C1 segment of cervical spinal cord (tissue), 14 donors: ENCODE measurements around the gene SCO2.

ENCODE experiments used
- DNase-seq, 14 donors: peaks; one replicate each; lab custom pipeline; 2025; lab: John Stamatoyannopoulos, UW

Gene SCO2

DNA sequence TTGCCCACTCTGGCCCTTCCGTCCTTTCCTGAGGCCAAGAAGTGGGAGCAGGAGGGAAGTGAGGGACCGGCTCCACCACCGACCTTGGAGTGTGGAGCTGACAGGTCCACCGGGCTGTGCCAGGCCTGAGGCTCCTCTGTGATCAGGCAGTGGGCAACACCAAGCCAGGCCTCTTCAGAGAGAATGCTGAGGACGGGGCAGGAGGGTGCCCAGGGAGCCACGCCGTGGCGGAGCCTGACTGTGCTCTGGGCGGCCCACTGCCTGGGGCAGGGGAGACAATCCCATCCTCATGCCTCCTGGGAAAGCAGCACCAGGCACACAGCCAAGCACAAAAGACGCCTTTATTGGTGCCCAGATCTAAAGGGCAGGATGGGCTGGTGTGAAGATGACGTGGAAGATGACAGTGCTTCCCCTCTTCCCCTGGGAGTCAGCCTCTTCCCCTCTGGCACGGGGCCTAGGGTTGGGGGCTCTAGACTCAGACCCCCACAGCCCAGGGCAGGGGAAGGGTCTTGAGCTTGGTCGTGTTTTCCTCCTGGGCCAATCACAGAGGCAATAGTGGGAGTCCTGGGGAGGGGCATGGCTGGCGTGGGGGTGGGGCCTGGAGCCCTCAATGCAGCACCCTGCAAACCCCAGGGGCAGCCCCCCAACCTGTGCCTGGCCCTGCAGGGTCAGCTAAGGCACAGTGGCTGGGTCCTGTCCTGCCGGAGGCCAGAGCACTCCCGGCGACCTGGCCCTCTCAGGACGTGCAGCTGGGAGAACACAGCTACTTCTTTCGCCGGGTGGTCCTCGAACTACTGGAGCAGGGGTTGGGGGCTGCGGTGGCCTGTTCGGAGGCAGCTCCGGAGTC, 22.5 kb downstream of the SCO2 start:
- DNase-seq = no peak

DNA sequence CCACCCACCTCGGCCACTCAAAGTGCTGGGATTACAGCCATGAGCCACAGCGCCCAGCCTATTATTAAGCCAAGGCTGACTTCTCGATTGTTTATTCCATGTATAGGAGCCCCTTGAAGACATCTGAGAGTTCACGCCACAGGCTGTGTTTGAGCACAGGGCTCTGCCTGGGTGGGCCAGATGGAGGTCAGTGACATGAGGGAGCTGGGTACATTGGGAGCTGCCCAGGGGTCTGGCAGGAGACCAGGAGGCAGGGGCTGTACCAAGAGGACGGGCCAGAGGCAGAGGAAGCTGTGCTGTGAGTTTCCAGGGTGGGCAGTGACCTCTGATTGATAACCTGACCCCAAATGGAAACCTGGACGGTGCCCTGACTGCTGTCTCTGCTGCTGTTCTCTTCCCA, 23.3 kb downstream of the SCO2 start:
- no peak for DNase-seq

DNA sequence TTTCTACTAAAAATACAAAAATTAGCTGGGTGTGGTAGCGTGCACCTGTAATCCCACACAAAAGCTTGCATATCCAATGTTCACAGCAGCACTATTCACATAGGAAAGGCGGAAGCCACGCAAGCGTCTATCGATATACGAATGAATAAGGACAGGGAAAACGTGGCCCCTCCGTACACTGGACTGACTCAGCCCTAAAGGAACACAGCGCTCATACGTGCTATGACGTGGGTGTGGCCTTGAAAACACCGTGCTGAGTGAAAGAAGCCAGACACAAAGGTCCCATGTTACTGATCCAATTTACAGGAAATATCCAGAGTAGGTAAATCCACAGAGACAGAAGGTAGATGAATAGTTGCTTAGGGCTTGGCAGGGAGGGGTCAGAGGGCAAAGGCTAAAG, 24.9 kb downstream of the SCO2 start:
- no peak for DNase-seq

DNA sequence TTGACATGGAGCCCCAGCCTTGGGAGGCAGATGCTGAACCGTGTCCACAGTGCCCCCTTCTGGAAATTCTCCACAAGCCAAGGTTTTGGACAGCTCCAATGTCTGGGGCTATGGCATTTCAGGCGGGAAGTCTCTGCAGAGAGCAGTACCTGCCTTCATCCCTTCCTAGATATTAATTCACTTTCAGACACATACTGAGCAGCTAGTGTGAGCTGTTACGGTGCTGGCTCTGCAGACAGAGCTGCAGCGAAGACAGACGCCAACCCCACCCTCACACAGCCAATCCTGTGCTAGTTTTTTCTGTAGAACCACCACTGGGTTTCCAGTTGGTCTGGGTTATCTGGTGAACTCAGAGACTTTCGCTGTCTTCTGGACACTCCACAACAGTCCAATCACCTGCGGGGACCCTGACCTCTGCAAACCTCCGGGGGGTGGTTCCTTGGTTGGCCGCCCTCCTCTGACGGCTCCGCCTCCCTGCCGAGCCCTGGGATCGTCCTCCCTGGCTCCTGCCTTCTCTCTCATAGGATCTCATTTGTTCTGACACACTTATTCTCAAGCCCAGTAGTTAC, 27.0 kb downstream of the SCO2 start:
- peak in 10 of 14 donors; percentile 8 to 68 (median 25) for DNase-seq

DNA sequence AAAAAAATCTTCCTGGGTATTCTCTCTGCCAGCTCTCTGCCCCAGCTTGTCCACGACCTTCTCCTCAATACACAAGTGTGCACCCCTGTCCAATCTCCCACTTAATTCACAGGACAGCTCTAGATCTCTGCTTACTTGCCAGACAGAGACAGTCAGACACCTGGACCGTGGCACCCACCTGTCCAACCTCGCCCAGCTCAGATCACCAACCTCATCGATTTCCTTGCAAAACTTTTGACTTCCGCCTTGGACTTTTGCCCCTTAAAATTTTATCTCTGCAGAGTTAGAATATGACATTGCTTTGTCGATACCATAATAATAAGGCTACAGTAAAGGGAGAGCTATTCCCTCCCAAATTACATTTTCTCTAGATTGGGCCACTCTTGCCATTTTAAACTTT, 28.3 kb downstream of the SCO2 start:
- DNase-seq = no peak

DNA sequence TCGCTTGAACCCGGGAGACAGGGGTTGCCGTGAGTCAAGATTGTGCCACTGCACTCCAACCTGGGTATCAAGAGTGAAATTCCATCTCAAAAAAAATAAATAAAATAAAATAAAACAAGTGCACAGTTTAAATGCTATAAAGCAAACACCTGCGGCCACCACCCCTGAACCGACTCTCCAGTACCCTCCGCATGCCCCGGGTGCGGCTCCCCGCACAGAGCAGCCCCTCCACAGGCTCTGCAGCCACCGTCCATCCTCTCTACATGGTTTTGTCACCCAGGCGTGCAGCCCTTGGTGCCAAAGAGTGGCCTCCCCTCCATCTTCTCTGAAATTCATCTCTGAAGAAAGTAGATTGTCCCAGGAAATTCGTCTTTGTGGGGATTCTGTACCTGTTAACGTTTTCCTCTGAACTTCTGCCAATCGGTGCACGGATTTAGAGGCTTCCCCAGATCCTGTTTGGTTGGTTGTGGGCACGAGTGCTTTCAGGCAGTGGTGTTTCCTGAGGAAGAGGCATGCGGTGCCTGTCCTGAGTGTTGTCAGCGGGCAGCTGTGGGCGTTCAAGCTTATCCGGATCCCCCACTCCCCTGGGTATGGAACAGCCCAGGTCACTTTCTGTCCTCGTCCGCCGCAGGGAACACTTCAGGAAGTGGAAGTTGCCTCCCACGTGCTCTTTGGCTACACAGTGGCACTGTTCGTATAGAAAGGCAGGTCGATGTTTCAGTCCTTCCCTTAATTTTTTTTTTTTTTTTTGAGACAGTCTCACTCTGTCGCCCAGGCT, 34.7 kb downstream of the SCO2 start:
- no peak for DNase-seq

DNA sequence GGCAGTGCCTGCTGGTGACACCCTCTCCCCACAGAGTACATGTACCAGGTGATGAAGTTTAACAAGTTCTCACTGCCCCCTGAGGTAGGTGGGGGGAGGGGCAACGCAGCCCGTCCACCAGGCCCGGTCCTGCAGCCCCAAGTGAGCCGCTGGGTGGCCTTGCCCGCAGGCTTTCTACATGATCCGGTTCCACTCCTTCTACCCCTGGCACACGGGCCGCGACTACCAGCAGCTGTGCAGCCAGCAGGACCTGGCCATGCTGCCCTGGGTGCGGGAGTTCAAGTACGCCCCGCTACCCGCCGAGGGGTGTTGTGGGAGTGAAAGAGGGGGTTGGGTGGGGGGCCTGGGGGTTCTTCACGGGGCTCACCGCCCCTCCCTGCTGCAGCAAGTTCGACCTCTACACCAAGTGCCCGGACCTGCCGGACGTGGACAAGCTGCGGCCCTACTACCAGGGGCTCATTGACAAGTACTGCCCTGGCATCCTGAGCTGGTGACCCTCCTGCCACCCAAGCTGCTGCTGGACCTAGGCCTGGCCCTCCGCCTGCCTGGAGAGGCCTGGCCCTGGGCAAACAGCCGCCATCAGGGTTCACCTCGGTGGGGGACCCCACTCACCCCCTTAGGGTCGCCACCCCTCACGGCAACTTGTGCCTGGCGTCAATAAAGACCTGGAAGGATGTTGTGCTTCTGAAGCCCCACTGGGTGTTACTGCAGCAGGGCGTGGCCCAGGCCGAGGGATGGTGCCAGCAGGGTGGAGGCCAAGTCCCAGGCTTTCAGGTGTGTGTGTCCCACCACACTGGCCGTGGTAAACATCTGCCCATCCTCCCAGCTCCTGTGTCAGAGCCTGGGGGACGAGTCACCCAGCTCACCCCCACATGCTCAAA, 35.8 kb downstream of the SCO2 start:
- no peak for DNase-seq

DNA sequence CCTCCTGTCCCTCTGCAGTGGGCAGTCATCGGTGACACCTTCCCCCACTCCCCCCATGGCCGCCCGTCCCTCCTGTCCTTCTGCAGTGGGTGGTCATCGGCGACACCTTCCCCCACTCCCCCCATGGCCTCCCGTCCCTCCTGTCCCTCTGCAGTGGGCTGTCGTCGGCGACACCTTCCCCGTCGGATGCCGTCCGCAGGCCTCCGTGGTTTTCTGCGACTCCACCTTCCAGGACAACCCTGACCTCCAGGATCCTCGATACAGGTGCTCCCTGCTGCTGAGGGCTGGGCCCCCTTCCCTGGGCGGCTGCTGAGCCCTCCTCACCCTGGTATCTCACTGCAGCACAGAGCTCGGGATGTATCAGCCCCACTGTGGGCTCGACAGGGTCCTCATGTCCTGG, 36.5 kb downstream of the SCO2 start:
- no peak for DNase-seq

DNA sequence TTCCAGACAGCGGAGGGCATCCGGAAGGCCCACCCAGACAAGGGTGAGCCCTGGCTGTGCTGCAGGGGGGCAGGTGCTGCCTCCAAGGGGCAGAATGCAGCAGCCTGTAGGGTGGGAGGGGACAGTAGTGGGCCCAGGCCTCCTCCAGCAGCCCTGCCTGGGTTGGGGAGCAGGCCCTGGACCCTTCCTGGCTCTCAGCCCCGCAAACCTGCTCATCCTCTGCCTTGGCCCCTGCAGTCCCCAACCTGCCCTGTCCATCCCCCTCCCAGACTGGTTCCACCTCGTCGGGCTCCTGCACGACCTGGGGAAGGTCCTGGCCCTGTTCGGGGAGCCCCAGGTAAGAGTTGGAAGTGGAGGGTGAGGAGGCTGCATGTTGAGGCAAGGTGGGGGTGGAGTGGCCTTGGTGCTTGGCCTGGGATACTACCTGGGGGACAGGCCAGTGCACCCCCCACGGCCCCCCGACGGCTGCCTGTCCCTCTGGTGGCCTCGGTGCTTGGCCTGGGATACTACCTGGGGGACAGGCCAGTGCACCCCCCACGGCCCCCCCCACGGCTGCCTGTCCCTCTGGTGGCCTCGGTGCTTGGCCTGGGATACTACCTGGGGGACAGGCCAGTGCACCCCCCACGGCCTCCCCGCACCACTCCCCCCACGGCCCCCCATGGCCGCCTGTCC, 37.3 kb downstream of the SCO2 start:
- no peak for DNase-seq

DNA sequence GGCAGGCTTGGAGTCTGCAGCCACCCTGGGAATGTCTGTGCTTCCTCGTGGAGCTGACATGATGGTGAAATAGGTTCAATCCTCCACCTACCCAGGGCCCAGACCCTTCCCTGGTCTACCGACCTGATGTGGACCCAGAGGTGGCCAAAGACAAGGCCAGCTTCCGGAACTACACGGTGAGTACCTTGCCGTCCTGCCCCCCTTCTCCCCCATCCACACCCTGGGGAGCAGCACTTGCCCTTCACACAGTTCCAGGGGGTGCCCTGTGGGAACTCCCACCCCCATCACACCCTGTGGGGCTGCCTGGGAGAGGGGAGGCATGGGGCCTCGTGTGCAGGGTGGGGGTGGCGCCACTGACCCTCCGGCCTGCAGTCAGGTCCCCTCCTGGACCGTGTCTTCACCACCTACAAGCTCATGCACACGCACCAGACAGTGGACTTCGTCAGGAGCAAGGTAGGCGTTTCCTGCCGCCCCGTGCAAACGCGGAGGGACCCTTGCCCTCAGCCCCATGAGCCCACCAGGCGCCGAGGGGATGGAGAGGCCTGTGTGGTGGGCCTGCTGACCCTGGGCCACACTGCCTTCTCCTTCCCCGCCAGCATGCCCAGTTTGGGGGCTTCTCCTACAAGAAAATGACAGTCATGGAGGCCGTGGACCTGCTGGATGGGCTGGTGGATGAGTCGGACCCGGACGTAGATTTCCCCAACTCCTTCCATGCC, 38.0 kb downstream of the SCO2 start:
- DNase-seq = no peak

DNA sequence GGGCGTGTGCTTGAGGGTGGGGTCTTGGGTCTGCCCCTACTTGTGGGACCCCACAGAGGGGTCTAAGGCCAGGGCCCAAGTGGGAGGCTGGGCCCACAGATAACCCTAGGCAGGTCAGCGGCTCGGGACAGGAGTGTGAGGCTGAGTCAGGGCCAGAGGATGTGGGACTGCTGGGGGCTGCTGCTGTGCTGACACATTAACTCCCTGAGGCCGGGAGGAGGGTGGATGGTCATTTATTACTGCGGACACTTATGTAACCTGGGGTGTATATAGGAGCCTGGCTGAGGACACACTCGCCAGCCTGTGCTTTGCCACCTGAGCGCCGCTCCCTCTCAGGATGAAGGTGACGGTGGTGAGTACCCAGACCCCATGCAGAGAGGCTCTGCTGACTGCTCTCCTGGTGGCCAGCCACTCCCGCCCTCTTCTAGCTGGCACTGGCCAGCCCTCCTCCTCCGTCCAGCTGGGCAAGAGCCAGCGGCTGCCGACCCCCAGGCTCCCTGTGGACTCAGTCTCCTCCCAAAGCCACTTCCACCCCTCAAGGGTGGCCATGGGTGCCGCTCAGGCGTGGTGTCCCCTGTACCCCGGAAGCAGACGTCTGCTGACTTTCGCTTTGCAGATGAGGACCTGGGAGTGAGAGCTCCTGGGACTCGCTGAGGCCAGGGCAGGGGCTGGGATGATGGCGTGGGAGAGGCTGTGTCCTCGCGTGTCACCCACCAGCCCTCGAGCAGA, 38.7 kb downstream of the SCO2 start, which contains the start of gene MIOX:
Gene MIOX (plus strand): TSS at position 299 of the 729 bp plus-strand sequence. CDS start 39 bp downstream, at position 338.
- DNase-seq = no peak

DNA sequence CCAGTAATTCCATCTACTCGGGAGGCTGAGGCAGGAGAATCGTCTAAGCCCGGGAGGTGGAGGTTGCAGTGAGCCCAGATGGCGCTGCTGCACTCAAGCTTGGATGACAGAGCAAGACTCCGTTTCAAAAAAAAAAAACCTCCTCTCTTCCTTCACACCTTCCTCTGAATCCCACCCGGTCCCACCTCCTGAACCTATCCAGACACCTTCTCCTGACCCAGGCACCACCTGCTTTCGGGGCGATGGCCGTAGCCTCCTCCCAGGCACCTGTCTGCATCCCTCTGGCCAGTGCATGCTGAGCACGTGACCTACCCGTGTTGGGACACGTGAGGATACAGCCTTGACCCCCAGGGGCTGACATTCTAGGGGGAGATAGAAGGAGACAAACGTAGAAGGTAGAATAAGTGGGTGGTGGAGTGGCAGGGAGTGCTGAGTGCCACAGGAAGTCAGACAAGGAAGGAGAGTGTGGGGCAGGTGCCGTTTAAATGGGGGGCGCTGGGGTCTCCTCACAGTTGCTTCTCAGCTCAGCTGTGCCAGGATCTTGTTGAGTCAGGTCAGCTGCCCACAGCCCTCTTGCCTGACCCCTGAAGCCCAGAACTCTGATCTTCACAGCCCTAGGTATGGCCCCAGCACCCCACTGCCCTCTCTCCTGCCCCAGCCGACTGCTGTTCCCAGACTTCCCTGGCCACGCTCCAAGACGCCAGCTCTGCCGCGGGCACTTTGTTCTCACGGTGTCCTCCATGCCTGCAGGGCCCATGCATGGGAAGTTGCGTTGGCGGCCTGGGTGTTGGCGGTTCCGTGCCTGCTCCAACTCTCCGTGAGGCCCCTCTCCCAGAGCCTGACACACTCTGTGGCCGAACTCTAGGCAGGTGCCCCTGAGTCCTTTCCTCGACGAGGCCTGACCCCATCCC, 39.9 kb downstream of the SCO2 start:
- DNase-seq = no peak

DNA sequence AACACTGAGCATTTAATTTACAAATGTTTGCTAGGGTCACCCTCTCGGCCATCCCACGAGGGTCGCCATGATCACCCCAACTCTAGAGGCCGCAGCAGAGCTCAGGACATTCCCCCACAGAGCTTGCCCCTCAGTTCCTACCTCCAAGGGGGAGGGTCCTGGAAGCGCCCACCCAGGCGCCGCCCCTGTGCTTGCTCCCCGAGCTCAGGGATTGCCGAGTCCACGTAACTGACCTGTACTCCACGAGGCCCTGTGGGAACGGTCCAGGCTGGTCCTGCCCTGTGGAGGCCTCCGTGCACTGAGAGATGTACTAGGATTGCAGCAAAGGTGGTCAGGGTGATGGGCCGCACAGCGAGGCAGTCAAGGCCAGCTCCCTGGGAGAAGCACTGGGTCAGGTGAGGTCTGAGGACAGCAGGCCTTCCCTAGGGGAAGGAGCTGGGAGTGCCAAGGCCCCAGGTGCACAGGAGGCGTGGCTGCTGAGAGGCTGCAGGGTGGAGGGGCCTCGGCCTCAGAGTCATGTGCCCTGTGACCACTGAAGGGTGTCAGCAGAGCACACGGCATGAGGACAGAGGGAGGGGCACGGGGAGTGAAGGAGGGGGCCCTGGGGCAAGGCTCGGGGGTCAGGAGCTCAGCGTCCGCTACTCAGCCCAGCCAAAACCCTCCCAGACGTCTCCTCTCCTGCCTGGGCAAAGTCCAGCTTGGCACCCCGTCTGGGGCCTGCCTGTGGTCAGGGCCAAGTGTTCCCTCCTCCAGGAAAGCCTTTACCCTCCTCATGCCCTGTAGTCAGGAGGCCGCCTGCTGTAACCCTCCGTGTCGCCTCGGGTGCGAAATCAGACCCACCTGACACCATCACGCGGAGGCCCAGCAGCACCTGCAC, 41.2 kb downstream of the SCO2 start:
- no peak for DNase-seq

DNA sequence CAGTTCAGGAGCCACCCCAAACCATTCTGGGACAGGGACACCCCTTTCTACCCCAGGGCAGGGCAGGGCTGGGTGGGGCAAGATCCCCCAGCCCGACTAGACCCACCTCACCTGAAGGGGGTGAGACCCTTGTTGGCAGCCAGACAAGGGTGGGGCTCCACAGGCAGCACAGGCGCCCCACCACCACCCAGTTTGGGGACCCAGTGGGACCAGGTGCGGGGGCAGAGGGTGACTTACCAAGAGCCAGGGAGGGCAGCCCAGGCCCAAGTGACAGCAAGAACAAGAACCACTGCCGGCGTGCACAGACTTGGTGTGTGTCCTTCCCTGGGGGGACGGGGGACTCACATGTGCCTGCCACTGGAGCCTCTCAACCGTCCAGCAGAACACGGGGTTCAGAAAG, 41.8 kb downstream of the SCO2 start:
- DNase-seq = no peak

DNA sequence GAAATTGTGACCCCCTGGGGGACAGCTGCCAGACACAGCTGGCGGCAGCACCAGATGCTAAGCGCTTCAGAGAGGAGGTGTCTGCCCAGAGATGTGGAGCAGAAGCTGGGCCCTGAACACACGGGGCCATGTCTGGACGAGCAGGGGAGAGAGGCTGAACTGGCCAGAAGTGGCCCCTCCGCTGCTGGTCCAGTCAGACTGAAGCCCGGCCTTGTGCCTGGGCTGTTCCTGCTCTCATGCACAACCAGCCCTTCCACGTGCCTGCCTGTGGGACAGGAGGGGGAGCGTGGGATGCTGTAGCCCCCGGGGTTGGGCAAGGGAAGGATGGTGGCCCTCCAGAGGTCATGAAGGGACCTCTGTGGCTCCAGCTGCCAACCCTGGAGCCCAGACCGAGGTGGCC, 42.3 kb downstream of the SCO2 start:
- no peak for DNase-seq

DNA sequence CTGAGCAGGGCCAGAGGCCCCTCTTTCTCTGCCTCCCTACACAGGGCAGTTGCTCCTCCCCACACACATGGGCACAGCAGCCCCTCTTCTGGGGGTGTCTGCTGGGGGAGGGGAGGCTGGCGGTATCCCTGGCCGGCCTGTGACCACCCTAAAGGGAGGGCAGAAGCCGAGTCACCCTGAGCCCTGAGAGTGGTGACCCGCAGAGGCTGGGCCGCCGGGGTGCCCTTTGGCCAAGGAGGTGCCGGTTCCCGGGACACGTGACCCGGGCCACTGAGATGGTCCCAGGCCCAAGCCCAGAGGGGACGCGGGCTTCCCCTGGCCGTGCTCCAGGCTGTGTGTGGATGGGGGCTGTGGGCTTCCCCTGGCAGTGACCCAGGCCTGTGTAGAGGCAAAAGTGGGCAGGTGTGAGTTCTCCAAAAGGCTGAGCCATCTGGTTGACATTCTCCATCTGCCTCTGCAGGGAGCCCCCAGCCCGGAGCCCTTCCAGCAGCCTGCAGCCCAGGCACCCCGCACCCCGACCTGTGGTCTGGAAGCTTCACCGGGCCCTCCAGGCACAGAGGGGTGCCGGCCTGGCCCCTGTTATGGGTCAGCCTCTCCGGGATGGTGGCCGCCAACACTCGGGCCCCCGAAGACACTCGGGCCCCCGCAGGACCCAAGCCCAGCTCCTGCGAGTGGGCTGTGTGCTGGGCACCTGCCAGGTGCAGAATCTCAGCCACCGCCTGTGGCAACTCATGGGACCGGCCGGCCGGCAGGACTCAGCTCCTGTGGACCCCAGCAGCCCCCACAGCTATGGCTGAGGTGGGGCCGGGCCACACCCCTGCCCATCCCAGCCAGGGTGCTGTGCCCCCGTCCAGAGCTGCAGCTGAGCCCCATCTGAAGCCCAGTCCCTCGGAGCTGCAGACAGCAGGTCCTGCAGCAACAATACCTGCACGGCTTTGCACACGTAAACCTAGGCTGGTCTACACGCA, 43.0 kb downstream of the SCO2 start:
- DNase-seq = no peak
